ENCODE results near the gene CCDC192.

DNA sequence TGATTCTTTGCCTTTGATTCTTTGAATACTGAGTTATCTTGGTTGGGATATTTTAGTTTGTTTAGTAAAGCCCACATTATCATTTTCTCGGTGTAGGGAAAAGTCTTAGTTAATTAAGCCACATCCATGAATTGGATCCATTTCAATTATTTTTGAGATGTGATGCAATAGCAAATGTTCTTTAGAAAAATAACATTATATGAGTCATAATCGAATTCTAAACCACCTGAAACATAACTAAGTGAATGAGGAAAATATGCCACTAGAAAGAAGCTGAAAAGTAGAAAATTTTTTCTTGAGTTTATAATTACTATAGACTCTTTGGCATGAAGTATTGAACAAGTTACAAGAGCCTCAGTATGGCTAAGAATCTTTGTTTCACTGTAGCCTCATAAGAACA lies 17.5 kb upstream of the CCDC192 start:
- TF ChIP-seq, protein P1, sequence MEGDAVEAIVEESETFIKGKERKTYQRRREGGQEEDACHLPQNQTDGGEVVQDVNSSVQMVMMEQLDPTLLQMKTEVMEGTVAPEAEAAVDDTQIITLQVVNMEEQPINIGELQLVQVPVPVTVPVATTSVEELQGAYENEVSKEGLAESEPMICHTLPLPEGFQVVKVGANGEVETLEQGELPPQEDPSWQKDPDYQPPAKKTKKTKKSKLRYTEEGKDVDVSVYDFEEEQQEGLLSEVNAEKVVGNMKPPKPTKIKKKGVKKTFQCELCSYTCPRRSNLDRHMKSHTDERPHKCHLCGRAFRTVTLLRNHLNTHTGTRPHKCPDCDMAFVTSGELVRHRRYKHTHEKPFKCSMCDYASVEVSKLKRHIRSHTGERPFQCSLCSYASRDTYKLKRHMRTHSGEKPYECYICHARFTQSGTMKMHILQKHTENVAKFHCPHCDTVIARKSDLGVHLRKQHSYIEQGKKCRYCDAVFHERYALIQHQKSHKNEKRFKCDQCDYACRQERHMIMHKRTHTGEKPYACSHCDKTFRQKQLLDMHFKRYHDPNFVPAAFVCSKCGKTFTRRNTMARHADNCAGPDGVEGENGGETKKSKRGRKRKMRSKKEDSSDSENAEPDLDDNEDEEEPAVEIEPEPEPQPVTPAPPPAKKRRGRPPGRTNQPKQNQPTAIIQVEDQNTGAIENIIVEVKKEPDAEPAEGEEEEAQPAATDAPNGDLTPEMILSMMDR (tag by site-specific recombination; IDR thresholded peaks at IDR 0.05): no peak
- TF ChIP-seq ZNF660 (tag by site-specific recombination; IDR thresholded peaks at IDR 0.05) (no peak), ZNF121 (tag by site-specific recombination; IDR thresholded peaks at IDR 0.05) (no peak), ZNF416 (tag by site-specific recombination; IDR thresholded peaks at IDR 0.05) (no peak), GLI2 (tag by site-specific recombination; IDR thresholded peaks at IDR 0.05; ENCODE audit: borderline replicate concordance, low read depth) (no peak), GLIS2 (tag by site-specific recombination; IDR thresholded peaks at IDR 0.05) (no peak), ZNF624 (tag by site-specific recombination; IDR thresholded peaks at IDR 0.05) (no peak), BCL11B (tag by site-specific recombination; IDR thresholded peaks at IDR 0.05; ENCODE audit: low read depth) (no peak), ZNF184 (tag by site-specific recombination; IDR thresholded peaks at IDR 0.05) (no peak), ZNF791 (tag by site-specific recombination; IDR thresholded peaks at IDR 0.05) (no peak)
- TF ChIP-seq, protein P2, sequence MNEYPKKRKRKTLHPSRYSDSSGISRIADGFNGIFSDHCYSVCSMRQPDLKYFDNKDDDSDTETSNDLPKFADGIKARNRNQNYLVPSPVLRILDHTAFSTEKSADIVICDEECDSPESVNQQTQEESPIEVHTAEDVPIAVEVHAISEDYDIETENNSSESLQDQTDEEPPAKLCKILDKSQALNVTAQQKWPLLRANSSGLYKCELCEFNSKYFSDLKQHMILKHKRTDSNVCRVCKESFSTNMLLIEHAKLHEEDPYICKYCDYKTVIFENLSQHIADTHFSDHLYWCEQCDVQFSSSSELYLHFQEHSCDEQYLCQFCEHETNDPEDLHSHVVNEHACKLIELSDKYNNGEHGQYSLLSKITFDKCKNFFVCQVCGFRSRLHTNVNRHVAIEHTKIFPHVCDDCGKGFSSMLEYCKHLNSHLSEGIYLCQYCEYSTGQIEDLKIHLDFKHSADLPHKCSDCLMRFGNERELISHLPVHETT (tag by site-specific recombination; IDR thresholded peaks at IDR 0.05): no peak
- TF ChIP-seq, protein P3, sequence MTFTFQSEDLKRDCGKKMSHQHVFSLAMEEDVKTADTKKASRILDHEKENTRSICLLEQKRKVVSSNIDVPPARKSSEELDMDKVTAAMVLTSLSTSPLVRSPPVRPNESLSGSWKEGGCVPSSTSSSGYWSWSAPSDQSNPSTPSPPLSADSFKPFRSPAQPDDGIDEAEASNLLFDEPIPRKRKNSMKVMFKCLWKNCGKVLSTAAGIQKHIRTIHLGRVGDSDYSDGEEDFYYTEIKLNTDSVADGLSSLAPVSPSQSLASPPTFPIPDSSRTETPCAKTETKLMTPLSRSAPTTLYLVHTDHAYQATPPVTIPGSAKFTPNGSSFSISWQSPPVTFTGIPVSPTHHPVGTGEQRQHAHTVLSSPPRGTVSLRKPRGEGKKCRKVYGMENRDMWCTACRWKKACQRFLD (tag by site-specific recombination; IDR thresholded peaks at IDR 0.05): no peak
